OCI-LY3 (cell line): ENCODE data around the gene HUS1.

Source experiments
- CTCF ChIP-seq: fragments of 200-600, 300-600 bp; sonication (generic); IDR thresholded peaks from 2 replicates; pipeline ENCODE4 v1.5.1; 2014; ENCODE audit warnings: antibody characterized with exemption, low read length, low read depth
- EZH2phosphoT487 ChIP-seq: fragments of 200-600 bp; shearing (Covaris generic); IDR thresholded peaks from 2 replicates; pipeline ENCODE4 v1.6.1; 2018; ENCODE audit warnings: antibody characterized with exemption, mixed run types, low read depth

GRCh38 chr7:47991741-47992311 lies 12.4 kb upstream of the HUS1 start:
- TF ChIP-seq CTCF (peak; percentile 70), EZH2phosphoT487 (no peak)
